Stimulated activated CD4-positive, alpha-beta T cell treated with anti-CD3 and anti-CD28 coated beads, Interleukin-2, amount 100 ng/mL, for 48 hours (primary cell): ENCODE data around the gene ETV7.

Experiments
- DNase-seq, 2 donors: peaks; one replicate each; pipeline ENCODE4 v3.0.0-alpha.2; 2020

The ETV7 gene

DNA sequence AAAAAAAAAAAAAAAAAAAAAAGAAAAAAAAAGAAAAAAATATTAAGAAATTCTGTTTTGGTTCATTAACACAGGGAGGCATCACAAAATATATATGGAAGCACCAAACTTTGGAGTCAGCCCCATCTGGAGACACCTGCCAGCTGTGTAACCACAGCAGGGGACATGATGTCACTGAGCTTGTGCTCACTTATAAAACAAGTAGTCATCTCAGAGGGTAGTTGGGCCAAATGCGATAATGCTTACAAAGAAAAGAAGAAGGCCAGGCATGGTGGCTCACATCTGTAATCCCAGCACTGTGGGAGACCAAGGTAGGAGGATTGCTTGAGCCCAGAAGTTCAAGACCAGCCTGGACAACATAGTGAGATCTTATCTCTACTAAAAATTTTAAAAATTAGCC is 49.7 kb downstream of the ETV7 start:
- no peak for DNase-seq

DNA sequence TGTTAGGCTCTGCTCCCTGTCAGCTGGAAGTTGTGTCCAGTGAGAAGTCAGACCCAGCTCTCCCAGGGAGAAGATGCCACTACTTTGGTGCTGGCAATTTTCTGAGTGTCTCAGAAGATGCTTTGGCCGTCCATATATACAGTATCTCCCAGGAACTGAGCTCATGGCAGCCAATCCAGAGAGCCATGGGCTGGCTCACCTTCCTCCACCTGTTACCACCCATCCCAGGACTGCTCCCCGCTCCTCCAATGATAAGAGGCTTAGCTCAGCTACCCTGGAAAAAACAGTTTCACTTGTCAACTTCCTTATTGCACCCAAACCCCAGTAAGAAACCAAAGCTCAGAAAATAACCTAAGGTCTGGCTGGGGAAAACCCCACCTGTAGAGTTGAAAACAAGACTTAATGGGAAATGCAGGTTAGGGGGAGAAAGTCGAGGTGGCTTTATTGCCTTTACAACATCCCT is 50.7 kb downstream of the ETV7 start, which contains the start of gene BNIP5:
BNIP5 (minus strand) TSS at position 110 of the 463 bp plus-strand sequence. CDS start 6,198 bp downstream, outside the sequence.
- DNase-seq = no peak

DNA sequence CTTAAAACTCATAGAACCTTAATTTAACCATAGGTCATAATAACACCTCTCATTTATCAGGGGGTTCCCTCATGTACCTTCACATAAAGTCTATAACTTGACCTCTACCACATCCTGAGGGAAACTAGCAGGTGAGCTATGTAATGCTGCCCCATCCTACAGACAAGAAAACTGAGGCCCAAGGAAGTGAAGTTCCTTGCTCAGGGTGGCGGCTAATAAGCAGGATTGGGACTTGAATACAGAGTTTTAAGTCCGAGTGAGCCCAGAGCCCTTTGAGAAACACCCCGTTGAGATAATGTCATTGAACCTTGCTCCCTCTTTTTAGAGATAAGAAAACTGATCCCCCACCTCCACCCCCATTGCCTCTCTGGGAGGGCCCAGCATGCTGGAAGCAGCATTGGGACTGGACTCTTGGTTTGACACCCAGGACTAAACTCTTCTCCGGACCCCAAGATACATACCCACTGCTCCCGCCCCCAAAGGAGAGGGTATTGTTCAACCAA is 51.2 kb downstream of the ETV7 start:
- DNase-seq = no peak

DNA sequence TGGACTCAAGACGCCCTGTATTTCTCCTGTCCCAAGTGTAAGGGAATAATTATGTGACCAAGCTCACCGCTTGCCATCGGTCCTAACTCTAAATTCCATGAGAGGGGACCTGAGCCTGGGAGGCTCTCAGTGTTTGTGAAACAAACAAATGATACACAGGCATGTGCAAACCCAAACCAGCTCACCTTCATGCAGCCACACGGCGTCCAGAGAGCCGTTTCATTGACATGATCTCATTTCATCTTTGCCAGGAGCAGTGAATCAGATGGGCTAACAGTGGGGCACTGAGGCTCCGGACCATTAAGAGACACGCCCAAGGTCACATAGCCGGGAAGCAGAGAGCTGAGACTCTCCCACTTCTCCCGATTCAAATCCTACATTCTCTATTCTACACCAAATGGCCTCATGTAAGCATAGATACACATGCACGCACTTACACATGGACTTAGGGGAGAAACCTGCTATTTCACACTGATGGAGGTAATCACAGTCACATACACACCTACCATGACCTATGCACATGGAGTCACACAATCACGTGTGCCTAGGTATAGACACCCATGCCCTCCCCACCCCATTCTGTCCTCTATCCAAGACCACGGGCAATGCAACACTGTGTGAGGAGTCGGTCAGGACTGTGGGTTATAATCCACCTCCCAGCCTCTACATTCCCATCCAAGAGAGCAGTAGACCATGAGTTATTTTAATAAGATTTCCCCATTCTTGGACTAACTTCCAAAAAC is 51.8 kb downstream of the ETV7 start:
- DNase-seq = no peak

DNA sequence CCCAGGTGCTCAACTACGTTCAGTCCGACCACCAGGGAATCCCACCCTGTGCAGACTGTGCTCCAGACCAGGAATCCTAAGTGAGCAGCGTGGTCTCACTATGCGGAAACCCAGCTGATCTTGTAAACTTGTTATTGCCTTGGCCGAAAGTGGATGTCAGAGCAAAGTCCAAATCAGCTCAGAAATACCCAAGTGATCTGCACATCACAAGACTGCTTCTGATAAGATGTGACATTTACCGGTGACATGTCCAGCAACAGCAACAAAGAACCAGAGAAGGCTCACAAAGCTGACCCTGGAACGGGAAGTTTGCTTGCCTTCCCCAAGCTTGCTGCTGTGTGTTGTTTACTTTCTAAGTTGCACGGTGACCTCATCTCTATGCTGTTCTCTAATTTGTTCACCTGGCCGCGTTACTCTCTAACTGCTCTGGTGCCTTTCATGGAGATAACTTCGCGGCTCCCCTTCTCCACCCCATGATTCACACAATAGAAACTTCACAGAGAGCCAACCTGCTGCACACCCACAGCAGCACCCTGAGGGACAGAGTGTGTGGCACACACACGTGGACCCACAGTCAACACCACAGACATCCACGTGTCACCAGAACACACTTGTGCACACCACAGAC is 52.5 kb downstream of the ETV7 start:
- DNase-seq = no peak

DNA sequence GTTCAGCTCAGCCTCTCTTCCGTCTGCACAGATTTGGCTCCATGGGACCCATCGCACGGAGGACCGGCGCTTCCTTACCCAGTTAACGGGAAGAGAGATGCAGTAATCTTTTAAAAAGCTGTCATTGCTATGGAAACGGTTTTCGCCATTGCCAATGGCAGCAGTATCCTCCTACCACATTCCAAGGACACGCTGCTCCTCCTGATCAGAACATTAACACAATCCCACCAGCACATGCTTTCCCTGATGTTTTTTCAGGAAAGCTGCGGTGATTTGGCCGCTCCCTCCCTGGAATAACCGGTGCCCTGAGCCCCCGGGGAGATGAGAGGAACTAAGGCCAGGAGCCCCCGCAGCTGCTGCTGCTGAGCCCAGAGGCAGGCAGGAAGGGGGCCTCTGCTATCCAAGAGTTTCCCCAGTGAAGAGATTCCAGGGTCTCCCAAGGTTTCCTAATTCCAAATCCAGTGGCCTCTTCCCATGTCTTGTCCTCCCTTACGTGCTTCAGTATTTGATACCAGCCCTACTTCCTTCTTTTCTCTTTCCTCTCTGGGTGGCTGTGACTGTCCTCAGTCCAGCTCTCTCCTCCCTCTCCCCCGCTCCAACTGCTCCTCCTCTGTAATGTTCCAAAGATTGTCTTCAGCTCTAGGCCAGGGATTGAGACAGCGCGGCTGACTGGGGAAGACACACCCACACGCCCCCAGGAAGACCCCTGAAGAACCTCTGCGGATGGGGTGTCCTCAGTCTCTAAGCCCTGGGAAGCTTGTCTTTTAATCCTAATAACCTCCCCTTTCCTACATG is 53.3 kb downstream of the ETV7 start:
- DNase-seq = no peak

DNA sequence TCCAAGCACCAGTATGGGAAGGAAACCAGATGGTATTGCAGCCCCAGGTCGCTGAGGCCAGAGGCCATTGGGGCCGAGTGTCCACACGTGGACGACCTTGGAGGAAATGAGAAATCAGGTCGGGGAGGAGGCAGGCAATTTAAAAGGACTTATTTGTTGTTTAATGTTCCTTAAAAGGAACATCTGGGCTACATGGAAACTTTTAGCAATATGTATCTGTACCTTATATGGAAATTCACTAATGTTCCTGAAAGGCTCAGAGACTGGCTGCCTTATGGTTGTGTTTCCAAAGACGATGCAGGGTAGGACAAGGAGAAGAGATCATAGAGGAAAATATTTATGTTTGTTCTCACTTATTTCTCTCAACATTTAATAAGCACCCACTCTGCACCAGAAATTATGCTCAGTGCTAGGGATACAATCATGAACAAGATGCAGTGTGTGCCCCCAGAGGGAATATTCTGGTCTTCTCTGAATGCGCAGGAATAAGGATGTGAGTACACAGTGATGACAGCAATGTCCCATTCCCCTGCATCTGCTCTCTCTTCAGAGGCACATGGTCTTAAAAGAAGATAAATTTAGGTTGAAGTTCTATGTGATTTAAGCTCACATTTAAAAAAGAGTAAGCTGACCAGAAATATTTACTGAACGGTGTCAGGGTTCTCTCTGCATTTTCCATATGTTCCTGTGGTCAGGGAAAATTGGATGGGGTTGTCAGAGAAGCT is 54.1 kb downstream of the ETV7 start:
- no peak for DNase-seq

DNA sequence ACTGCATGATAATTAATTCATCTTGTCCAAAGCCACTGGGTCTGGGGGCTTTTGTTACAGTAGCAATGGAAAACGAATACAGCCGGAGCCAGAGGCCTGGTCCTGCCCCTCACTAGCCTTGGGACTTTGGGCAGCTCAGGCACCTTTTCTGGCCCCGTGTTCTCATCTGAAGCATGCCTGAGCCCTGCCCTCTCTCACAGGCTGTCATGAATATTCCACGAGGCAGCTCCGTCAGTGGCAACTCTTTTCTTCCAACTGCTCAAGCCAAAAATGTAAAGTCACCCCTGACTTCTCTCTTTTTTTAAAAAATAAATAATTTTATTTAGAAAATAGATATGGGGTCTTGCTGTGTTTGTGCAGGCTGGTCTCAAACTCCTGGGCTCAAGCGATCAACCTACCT is 56.1 kb downstream of the ETV7 start:
- DNase-seq = no peak

DNA sequence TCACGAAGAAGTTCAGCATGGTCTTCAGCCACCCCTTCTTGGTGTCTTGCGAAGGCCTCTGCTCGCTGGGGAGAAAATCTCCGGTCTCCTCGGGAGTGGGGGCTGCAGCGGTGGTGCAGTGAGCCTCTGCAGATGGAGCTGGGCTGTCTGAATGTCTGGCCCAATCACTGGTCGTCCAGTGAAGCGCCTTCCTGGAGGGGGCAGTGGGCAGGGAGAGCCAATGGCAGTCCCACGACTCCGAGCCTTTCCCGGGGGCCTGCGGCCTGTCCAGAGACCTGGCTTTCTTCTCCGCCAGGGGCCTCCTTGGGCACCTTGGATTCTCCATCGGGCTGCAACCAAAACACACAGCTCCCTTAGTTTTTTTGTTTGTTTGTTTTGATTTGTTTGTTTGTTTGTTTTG is 57.1 kb downstream of the ETV7 start:
- DNase-seq = no peak

DNA sequence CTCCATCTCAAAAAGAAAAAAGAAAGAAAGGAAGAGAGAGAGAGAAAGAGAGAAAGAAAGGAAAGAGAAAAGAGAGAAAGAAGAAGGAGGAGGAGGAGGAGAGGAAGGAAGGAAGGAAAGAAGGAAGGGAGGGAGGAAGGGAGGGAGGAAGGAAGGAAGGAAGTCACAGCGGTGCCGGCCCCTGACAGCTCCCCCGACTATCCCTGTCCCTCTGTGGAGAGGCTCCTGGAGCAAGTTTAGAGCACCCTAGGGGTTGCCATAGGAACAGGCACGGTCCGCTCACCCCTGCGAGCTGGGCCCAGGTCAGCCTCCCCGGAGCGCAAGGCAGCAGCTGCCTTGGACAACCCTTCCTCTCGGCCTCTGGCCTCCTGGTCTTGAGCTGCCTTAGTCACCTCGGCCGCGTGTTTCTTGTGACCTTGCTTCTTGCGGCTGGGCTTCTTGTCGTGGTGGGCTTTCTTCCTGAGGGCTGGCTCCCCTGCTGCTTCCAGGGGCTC is 57.6 kb downstream of the ETV7 start:
- no peak for DNase-seq

DNA sequence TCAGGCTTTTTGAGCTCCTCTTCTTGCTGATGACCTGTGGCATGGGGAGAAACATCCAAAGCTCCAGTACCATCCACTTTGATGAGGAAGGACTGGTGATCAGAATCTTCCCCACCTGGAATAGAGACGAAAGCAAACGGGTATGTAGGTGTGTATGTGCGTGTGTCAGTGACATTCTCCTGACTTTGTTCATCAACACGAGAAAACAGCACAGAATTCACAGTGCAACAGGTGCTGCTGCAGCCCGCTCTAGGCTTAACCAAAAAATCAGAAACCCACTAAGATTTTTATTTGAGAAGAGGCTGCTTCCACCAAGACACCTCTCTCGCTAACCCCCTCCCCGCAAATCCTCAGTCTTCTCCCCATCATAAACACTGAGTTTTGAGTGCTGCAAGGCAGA is 58.9 kb downstream of the ETV7 start:
- DNase-seq = no peak

DNA sequence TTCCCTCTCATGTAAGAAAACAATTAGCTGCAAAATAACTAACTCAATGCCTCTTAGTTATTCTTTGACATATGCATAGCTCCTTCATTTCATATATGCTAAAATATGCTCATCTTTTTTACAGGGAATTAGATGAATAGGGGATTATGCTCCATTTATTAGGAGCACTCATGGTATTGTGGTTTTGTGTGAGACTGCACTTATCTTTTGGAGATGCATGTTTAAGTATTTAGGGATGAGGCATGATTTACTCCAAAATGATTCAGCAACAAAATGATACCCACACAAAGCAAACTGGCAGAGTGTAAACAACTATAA is 59.6 kb downstream of the ETV7 start:
- DNase-seq = no peak

DNA sequence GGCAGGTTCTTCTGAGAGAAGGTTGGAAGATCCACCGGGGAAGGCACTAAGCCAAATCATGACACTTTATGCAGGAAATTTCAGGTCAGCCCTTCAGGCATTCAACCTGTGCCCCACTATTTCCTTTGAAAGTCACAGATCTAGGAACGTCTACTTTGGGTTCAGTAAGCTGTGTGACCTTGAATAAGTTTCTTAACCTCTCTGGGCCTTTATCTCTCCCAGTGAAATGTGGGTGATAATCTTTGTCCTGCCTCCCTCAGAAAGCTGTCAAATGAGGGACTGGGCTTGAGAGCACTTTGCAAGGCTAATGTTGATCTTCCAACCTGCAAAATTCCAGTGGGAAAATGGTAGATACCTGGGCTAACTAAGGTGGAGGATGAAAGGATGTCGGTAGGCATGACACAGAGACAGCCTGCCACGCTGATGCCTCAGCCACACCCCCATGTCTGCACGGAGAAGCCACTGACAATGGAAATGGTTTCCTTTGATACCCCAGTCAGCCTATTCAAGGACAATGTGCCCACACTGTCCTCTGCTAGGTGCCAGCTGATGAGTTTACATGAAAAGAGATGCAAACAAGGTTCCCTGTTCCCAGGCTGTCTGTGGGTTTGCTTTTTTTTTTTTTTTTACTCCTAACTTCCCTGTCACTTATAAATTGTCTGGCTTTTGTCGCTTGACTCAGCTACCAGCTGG is 60.1 kb downstream of the ETV7 start:
- no peak for DNase-seq

DNA sequence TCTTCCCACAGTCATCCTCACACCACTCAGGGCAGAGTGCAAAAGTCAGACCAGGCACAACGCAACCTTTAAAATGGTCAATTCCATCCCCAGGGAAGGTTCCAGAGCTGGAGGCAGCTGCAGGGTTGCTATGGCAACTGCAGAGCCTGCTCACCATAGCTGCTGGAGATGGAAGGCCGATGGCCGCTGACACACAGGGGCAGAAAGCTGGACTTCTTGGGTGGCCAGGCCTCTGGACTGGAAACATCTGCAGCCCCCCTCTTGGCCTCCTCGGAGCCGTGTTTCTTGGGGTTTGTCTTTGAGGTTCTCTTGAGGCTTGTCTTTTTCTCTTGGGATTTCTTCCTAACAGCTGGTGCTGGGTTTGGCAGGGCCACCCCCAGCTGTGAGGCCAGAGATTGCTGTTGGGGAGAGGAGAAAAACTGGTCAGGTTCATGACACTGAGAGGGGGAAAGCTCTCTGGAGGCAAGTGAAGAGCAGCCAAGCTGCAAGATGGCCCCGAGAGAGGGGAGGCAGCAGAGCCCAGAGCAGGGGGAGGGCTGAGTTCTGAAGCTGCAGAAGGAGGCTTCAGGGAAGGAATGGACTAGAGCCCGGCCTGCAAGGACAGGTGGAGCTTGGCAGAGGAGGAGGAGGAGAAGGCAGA is 61.0 kb downstream of the ETV7 start:
- no peak for DNase-seq

DNA sequence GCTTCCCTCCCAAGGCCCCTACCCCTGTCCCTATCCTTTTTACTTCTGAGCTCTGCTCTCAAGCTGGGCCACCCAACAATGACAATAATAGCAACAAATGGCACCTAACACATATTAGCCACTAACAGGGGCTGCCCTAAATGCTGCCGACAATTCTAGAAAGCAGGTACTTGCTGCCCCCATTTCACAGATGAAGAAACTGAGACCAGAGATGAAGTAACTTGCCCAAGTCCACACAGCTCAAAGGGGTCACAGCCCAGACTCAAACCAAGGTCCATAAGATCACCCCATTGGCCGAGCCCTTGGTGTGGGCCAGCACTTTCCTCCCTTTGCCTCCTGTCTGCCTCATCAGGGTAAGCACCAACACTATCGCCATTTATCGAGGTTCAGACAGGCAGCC is 62.8 kb downstream of the ETV7 start:
- DNase-seq = no peak

DNA sequence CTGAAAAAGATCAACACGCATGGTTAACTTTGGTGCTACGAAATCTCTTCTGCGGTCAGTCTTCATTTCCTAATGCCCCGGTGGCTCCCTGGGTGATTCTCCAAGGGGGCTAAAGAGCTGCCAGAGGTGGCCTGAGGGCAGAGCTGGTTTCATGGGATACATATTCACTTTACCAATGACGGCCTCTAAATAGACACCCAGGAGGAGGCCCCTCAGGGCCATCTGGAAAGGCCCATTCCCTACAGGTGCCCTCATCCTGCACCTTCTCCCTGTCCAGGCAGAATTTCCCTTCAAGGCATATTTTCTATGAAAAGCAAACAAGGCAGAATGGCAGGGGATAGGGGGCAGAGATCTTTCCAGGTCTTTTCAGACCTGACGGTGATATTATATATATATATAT is 63.3 kb downstream of the ETV7 start:
- DNase-seq = no peak

DNA sequence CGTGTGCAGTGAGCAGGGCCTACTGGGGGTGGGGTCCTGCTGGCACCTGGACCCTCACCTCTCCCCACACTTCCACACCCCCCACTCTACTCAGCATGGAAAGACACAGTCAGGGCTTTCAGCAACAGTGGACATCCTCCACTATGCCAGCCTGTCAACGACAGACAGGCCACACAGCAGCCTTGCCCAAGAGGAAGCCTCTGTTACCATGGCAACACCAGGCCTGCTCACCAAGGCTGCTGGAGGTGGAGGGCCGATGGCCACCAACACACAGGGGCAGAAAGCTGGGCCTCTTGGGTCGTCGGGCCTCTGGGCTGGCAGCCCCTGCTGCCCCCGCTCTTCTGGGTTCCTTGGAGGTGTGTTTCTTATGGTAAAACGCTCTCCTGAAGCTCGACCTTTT is 64.4 kb downstream of the ETV7 start:
- no peak for DNase-seq

DNA sequence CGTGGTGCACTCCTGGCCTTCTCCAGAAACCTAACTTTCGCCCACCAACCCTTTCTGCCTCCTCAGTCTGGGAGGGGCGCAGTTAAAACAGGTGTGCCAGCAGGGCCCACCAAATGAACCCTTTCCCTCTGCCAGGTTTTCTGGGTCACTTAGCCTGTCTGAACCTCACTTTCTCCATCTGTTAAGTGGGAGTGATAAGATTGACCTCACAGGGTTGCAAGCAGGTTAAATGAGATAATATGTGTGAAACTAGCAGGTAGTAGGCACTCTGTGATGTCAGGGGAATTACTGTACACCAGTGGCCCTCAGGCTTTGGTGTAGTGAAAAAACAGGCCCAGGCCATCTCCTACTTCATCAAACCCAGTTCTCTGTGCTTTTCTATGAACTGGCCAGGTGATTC is 64.9 kb downstream of the ETV7 start:
- no peak for DNase-seq

DNA sequence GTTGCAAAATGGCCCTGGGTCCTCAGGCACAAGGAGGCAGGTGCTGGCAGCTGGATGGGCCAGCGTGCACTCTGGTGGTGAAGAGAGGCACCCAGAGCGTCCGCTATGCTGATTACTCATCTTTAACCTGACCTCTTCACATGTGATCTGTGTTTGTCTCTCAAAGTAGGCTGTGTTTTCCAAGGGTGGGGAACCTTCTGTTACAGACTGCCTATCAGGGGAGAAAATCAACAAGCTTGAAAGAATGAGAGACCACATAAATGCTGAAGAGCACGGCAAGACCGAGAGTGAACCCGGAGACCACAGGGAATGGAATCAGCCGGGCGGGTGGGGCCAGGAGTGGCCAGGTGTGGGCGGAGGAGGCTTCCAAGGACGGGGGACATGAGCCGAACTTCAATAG is 67.0 kb downstream of the ETV7 start:
- no peak for DNase-seq

DNA sequence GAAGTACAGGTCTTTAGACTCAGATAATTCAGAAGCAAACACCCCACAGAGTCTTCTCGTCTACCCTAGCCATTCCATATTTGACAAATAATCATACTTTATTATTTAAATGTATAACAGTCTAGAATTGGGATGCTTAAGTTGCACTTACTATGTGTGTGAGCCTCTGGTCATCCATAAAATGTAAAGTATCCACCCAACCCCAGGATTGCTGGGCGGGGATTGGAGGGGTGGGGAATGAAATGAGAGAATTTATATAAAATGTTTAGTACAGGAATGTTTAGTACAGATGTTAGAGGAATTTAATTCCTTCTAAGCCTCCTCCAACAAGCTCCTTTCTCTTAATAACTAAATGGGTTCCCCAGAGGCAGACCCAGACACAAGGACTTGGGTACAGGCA is 67.6 kb downstream of the ETV7 start:
- DNase-seq = no peak

DNA sequence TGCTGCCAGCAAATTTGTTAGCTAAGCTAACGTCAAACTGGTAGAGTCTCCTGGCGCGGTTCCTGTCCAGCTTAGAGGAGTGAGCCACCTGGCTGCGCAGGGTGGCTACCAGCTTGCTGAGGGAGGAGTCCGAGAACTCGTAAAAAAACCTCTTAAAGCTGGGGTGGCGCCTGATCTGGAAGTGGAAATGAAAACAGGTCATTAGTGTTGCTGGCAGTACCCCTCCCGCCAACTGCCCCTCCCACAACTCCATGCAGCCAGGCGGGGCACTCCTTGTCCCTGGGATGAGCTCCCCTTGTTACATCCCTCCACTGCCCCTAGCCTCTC is 68.1 kb downstream of the ETV7 start:
- no peak for DNase-seq
